ENCODE measurements around the gene MAML2. TPM values are rescaled to one million over a fixed set of nuclear protein-coding genes. Genes with fewer than 3 reads are reported as not detected.

The MAML2 gene
- total RNA-seq, 4 donors from 2014 or later: 17.6 to 31.6 (median 25.8) TPM

DNA sequence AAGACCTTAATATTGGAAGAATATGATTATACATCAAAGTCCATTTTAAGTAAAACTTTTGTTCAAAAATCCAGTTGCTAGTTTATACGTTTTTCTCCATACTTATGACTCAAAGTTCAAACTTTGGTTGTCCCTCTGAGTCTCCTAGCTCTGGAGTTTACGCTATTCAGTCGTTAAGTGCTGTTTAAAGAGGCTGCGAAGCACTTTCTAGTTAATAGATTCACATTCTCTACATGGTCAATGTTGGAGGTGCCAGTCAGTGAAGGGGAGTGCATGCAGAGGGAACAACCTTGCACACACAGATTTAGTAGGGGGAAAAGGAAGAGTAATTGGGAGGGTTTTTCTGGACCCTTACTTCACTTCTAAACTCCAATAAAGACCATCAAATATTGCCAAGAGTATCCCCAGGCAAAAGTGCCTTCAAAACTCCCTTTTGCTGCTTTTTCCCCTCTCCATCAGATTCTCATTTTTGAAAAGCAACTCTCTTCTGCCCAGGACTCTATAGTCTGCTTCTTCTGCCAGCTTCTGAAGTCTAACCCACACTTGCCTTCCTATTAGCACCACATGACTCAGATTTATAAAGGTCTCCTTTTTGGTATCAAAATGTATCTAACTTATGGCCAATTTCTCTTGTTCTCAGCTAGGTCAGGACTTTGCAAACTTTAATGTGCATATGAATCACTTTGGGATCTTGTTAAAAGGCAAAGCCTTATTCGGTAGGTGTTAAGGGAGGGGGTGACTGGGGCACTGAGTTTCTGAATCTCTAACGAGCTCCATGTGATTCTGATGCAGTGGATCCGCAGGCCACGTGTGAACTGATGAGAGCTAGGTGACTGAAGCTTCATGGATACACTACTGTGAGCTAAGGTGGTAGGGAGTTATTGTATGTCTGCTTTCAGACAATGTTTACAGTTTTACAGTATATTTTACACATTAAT lies 322.9 kb downstream of the MAML2 start:
- 84% methylated on average over 8 of the region's 8 CpGs for WGBS, 2 donors
- intact Hi-C loops (cut with DNase I; ENCODE audit: low total_unique reads): no loop called here
- no peak for DNase-seq (ENCODE audit: low spot score in 2 of 2)
- no peak overlapping the region for H3K4me3 ChIP-seq (ENCODE audit: low read depth, poor library complexity, severe bottlenecking)
- no peak for TF ChIP-seq POLR2A (IDR thresholded peaks at IDR 0.05)
- TF ChIP-seq, protein P1, sequence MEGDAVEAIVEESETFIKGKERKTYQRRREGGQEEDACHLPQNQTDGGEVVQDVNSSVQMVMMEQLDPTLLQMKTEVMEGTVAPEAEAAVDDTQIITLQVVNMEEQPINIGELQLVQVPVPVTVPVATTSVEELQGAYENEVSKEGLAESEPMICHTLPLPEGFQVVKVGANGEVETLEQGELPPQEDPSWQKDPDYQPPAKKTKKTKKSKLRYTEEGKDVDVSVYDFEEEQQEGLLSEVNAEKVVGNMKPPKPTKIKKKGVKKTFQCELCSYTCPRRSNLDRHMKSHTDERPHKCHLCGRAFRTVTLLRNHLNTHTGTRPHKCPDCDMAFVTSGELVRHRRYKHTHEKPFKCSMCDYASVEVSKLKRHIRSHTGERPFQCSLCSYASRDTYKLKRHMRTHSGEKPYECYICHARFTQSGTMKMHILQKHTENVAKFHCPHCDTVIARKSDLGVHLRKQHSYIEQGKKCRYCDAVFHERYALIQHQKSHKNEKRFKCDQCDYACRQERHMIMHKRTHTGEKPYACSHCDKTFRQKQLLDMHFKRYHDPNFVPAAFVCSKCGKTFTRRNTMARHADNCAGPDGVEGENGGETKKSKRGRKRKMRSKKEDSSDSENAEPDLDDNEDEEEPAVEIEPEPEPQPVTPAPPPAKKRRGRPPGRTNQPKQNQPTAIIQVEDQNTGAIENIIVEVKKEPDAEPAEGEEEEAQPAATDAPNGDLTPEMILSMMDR (IDR thresholded peaks at IDR 0.05): no peak

GRCh38 chr11:96019281-96019680 lies 323.7 kb downstream of the MAML2 start:
- no peak overlapping the region for H3K4me3 ChIP-seq (ENCODE audit: low read depth, poor library complexity, severe bottlenecking)
- intact Hi-C loops (cut with DNase I; ENCODE audit: low total_unique reads): no loop called here
- TF ChIP-seq, protein P1 (IDR thresholded peaks at IDR 0.05): no peak
- no peak for TF ChIP-seq POLR2A (IDR thresholded peaks at IDR 0.05)
- no peak for DNase-seq (ENCODE audit: low spot score in 2 of 2)

GRCh38 chr11:96017856-96018255 lies 325.1 kb downstream of the MAML2 start:
- intact Hi-C loops (cut with DNase I; ENCODE audit: low total_unique reads): no loop called here
- H3K4me3 ChIP-seq (ENCODE audit: low read depth, poor library complexity, severe bottlenecking): no peak overlapping the region
- 89 to 93% methylated on average over 3 of the region's 3 CpGs for WGBS, 2 donors
- no peak for TF ChIP-seq POLR2A (IDR thresholded peaks at IDR 0.05)
- TF ChIP-seq, protein P1 (IDR thresholded peaks at IDR 0.05): no peak
- DNase-seq (ENCODE audit: low spot score in 2 of 2): no peak

DNA sequence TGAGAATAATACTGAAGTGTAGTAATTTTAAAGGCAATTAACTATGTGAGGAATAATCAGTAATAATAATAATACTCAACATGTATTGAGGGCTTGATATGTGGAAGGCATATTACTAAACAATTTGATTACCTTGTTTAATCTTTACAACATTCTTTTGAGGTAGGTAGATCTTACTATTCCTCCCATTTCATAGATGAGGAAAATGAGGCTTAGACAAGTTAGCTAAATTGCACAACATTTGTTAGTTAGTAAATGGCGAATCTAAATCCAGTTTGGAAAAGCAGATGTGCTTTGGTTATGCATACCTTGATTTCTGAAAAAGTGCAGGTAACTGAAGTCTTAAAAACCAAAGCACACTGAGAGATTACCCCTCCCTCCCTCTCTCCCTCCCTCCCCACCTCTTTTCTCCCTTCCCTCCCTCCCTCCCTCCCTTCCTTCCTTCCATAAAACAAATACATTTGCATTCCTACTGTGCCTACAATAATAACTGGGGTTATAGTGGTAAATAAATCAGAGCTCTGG lies 326.0 kb downstream of the MAML2 start:
- 88 to 94% methylated on average over 1 of the region's 1 CpG for WGBS, 2 donors
- no peak for DNase-seq (ENCODE audit: low spot score in 2 of 2)
- no peak for TF ChIP-seq POLR2A (IDR thresholded peaks at IDR 0.05)
- TF ChIP-seq, protein P1 (IDR thresholded peaks at IDR 0.05): no peak
- no peak overlapping the region for H3K4me3 ChIP-seq (ENCODE audit: low read depth, poor library complexity, severe bottlenecking)
- intact Hi-C loops (cut with DNase I; ENCODE audit: low total_unique reads): no loop called here

GRCh38 chr11:96015906-96016565 lies 327.0 kb downstream of the MAML2 start:
- WGBS, 2 donors: 79 to 84% methylated on average over 4 of the region's 4 CpGs

More at GRCh38 chr11:96015906-96016565, 327.0 kb downstream of the MAML2 start:
- TF ChIP-seq, protein P1 (IDR thresholded peaks at IDR 0.05): no peak
- TF ChIP-seq POLR2A (IDR thresholded peaks at IDR 0.05): no peak
- no peak for DNase-seq (ENCODE audit: low spot score in 2 of 2)
- intact Hi-C loops (cut with DNase I; ENCODE audit: low total_unique reads): no loop called here
- no peak overlapping the region for H3K4me3 ChIP-seq (ENCODE audit: low read depth, poor library complexity, severe bottlenecking)
